GM18868 (cell line): ENCODE measurements around the gene NFRKB.
A peak's percentile ranks its signal among the peaks of the same experiment; 100 is the strongest.

Source experiments
- ATAC-seq: cut with Tn5 transposase; IDR thresholded peaks from one replicate; pipeline ENCODE4 v1.9.1; 2021; ENCODE audit warnings: mild to moderate bottlenecking, moderate library complexity; ENCODE audit not compliant: unreplicated experiment

The NFRKB gene

DNA sequence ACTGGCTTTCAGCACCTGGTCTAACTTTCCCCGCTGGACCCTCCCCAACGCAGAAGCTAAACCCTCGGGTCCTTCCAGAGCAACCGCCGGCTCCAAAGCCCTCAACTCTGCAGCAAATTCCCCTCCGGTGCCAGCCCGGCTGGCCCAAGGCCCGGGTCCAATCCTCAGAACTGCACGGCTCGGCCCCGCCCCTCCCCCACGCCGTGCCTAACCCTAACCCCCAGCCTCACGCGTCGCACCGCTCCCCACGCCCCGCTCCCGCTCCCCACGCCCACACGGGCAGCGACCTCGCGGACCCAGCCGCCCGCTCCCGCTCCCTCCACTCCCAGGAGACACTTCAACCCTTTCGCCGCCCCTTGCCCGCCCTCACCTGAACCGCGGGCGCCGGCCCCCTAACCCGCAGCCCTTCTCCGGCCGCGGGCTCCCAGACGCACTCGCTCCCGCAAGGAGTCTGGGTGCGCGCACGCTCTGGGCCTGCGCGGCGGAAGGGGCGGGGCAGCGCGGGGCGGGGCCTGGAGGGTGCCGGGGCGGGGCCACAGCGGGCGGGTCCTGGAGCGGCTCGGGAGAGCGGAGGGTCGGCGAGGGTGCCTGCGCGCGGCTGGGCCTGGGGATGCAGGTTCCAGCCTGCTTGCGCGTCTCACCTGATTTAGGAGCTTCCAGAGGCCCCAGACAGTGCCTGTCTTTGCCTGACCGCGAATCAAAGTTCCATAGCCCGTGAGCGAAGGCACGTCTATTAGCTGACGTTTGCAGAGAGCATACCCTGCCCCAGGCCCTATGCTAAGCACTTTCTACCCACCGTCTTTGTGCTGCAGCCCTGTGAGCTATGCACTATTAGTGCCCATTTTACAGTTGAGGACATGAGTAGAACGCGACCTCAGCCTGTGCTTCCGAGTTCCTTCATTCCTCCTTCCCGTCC, at the start of gene NFRKB:
NFRKB (minus strand) TSS at position 453 of the 916 bp plus-strand sequence. CDS start 2,729 bp downstream, outside the sequence.
- ATAC-seq = peak; percentile 94

DNA sequence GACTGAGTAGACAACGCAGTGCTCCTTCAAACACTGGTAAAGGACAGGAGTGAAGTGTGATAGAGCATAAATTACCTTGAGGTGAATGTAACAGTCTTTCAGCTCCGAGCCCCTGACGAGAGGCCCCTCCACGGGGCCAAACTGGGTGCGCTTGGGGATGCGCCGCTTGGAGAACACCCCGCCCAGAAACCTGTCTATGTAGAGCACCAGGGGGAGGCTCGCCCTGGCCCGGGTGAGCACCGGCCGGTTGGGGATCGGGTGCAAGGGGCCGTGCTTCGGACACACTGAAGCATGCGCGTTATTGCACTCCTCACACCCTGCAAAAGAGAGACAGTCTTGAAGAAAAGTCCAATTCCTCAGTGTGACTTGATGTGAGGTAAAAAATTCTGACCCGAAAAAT, 49.3 kb upstream of the NFRKB start:
- no peak for ATAC-seq

DNA sequence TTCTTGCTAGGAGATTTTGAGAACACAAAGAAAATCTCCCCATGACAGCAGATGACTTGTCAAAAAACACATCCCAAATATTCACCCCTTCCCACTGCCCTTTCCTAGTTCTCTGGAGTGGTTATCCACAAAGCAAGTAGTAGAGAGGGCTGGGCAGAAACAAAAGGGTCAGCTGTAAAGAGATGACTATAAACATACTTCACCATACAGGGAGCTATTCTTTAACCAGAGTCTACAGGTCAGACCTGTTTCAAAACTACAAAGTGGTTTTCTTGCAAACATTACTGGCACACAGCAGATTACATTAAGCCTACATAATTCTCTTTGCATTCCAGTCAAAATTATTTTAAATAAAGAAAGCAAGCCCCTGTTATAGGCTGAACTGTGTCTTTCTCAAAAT, 47.7 kb upstream of the NFRKB start:
- no peak for ATAC-seq

DNA sequence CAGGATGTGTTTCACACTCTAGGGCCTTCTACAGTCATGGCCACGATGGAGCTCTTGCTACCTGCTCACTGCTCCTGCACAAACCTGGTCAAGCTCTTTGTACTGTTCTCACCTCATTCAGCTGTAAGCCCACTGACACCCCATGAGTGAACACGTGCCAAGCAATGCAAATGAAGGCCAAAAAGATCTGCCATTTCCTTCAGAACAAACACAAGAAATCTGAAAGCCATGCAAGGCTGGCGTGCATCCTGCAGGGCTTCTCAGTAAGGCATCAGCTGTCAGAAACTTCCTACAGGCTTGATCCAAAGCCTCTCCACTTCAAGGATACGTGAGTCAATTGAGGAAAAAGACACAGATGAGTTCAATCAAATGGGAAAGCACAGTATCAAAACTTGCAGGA, 44.1 kb upstream of the NFRKB start:
- no peak for ATAC-seq

DNA sequence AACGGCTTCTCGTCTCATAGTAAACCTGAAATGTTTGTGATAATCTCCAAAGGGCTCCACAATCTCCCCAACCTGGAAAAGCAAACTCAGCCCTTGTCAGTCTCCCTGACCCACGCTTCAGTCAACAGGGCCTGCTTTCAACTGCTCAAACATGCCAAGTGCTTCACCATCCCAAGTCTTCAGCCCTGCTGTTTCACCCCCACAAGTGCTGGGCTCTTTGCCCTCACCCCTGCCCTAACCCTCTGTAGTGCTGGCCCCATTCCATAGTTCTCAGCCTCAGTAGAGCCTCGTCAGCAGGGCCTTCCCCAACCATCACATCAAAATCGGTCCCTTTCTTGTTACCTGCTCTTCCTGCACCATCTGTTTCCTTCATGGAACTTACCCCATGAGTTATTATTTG, 43.4 kb upstream of the NFRKB start:
- no peak for ATAC-seq

DNA sequence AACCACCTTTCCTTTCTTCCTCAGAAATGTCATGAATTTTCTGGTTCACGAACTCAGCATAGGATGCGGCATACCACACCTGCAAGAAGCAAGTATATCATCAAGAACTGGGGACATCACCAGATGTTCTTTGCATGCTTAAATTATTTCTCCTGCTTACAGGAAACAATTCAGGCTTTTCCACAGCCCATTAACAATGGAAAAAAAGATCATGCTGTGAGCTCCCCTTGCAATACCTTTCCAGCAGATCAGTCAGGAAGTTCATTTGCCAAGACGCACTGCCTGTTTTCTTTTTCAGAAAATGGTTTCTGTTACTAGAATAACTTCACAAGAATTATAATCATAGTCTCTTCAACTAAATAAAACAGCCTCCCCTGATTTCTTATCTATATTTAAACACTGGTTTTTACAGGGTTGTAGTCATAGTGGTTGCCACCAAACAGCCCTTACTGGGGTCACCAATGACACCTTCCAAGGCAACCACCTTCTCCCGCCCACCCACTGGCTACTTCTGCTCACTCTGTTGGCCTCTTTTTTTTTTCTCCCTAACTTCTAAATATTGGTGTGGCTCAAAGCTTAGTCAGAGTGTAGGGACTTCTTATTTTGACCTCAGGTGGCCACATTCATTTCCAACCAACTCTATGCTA, 42.3 kb upstream of the NFRKB start:
- no peak for ATAC-seq

DNA sequence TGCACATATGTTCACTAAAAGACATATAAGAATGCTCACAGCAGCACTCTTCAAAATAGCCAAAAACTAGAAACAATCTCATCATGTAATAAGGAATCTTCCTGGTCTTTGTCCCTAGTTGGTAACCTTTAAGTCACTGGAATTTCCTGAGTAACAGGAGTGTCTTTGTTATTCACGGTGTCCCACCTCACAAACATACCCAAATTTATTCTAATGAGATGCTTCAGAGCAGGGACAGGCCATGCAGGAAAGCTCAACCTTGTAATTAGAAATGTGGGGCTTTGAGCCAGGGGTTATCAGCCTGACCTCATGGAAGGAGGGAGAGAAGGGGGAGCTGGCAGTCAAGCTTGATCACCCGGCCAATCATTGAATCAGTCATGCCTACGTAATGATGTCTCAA, 40.3 kb upstream of the NFRKB start:
- ATAC-seq = no peak

DNA sequence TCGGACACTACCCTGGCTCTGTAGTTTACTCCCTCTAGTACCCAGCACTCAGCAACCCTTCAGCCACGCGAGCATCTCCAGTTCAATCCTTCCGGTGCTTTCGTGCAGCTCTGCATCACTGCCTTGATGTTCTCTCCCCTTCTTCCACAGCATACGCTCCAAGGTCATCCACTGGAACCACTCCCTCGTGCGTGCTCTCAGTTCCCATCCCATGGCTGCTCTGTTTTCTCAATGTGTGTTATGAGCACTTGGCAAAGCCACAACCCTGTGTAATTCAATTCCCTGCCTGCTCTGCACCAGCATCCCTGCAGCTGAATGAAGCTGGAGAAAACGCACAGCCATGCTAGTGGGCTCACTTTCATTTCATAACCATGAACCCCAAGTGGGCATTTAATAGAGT, 38.5 kb upstream of the NFRKB start:
- ATAC-seq = no peak

DNA sequence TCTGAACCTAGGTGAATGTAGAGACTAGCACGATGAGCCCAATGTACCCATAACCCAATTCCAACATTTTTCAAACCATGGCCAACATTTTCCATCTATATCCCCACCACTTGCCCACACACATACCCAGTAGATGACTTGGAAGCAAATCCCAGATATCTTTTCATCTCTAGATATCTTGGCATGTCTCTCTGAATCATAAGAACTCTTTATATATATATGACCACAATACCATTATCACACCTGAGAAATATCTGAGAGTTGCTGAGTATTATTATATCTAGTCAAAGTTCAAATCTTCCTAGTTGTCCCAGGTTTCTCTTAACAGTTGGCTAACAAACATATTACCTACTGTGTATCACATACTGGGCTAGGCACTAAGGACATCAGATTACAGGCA, 37.9 kb upstream of the NFRKB start:
- no peak for ATAC-seq

DNA sequence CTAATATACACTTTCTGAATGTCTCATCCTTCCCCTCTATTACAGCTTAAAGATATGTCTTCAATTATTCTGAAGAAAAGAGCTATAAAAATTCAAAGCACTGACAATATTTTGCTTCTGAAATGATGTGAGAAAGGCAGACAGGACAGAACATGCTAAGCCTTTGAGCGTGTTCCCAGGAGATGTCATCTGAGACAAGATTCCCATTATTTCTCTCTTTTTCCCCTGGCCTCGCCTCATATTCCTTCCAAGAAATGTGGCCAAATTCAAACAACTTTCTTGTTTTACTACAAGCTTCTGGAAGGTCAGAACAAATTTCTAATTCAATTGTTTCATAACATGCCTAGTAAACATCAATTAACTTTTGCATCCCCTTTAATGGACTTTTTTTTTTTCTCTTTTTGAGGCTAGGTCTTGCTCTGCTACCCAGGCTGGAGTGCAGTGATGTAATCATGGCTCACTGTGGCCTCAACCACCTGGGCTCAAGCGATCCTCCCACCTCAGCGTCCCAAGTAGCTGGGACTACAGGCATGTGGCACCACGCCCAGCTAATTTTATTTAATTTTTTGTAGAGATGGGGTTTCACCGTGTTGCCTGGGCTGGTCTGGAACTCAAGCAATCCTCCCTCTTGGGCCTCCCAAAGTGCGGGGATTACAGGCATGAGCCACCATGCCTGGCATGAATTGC, 37.1 kb upstream of the NFRKB start:
- ATAC-seq = no peak

DNA sequence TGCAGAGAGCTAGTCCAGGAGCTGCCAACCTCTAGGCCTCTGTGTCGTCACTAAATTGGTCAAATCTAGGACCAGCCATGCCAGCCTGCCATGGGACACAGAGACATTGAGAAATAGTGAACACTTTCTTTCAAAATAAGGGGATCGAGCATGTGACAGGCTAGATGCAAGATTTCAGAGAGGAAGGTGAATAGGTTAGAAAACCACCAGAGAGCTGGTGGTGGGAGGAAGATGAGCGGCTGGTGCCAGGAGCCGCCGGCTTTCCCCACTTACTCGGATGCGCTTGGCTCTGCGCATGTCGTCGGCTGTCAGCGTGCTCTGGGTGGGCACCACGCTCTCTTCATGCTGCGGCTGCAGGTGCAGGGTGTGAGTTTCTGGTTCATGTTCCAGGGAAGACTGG, 35.4 kb upstream of the NFRKB start:
- ATAC-seq = no peak

DNA sequence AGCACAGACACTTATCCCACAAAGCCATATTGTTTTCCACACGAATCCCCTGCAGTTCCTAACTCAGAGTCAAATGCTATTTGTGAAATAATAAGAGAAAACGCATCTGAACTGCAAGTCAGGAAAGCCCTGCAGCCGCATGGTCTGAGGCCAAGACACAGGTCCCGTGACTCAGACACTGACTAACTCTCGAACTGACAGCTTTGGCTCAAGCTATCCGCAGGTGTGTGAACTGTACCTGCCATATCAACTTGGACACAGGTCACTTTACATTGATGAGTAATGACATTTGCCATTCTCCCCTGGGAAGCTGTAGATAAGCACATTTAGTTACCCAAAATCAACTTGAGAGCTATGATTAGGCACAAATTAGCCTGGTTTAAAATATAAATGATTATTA, 34.9 kb upstream of the NFRKB start:
- no peak for ATAC-seq

DNA sequence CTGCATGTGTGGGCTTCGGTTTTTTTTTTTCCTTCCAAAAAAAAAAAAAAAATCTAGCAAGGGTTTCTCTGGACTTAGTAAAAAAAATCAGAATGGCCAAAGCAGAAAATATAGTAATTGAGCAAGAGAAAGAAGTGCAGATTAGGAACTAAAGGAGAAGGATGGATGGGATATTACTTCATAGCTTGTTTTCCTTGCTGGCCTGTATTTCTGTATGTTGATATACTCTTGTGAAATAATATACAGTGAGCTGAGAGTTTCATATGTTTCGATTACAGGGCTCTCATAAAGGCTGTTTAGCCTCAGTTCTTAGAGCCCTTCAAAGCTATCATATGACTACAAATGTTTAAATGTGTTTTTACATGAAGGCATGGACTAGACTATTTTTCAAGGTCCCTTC, 34.3 kb upstream of the NFRKB start:
- no peak for ATAC-seq

DNA sequence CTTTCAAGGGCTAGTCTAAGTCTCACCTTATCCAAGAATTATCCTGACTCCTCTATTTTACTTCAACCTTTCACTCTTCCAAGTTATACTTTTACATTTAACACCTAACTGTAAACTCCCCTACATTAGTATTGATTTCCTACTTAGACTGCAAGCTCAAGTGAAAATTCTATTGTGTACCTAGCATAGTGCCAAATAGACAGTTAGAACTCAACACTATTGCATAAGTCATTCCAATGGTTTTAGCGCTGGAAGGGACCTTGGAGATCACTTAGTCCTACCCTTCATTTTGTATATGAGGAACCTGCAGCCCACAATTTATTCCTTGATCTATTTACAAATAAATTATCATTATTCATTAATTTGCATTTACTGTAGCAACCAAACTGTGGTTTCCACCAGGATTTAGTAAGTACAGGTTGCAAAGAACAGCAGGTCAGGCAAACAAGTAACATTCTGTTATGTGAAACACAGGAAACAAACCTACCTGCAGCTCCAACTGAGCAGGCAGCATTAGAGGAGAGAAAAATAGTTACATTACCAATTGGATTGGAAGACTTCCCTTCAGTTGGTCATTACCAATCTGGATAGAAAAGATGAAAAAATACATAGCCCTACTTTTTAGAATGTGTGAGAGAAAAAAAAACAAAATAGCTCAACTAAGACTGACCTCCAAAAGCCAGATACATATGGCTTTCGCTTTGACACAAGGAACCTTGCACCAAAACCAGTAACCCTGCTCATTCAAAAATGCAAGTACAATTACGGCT, 33.7 kb upstream of the NFRKB start:
- no peak for ATAC-seq

DNA sequence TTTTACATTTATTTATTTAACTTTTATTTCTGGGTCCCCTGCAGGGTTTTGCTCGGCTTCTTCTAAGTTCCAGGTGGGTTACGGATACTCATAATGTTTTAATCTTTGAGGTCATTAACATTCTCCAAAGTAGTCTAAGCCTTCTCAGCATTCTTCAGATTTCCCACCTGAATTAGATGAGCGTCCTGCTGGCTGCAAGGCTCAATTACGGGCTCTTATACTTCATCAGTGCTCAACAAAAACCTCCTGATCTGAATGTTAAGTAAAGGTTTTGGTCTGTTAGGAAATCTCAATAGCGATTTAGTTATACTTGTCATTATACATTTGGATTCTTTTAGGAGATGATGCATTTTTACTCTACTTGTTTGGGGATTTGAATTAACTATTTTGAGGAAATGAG, 27.3 kb upstream of the NFRKB start:
- no peak for ATAC-seq

DNA sequence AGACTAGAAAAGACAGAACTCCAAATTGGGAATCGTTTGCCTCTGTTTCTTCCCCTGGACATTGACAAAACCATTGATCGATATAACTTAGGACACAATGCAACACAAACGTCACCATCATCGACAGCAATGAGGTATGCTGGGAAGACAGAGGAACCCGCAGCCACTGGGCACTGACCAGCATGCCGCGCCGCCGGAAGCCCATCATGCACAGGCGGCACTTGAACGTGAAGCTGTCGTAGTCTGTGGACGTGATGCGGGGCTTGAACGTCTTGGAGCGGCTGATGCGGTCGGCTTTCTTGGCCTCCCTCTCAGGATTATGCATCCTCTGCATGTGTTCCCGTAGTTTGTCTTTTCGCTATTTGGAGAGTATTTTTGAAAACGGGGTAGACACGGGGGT, 23.0 kb upstream of the NFRKB start:
- no peak for ATAC-seq

DNA sequence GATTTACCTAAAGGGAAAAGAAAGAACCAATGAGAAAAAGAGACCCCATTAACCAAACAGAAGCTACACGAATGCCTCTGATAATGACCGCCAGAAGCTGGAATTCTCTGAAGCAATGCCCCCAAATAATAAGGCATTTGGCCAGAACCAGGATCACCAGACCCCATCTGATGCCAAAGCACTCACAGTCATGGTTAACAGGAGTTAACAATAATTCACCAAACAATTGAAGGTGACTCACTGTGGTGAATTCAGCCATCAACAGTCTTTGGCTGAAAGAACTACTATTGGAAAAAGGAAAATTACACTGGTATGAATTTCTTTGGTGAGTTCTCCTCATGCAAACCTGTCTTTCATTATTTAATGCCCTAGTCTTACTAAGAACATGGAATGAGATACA, 21.9 kb upstream of the NFRKB start:
- ATAC-seq = no peak

DNA sequence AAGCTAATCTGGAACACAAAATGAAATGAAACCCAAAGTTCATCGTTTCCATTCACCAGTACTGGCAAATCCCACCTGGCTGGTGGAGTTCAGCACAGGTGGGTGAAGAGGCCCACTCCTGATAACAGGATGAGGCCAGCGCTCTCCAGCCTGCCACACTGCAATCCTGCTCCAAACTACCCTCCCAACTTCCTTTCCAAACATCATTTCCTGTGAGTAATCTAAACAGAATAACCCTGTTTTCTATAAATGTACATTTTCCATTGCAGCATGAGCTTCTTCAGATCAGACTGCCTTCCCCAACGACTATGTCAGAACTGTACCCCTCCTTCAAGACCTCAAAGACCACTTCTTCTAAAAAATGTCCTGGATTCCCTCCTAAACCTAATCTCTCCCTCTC, 15.9 kb upstream of the NFRKB start:
- ATAC-seq = no peak

DNA sequence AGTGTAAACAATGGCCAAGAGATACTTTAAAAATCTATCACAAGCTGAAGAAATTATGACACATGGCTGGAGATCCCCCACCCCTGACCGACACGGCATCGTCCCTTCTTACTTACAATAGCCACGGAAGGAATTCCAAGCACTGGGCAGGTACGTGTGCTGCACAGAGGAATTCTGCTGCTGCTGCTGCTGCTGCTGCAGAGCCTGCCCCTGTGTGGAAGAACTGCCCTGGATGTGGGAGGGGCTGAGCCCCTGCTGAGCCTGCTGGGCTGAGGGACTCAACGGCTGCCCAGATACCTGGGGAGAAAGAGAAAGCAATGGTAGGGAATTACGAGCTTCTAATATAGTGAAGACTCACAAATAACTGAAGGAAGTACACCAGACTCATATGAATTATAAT, 15.0 kb upstream of the NFRKB start:
- ATAC-seq = no peak

DNA sequence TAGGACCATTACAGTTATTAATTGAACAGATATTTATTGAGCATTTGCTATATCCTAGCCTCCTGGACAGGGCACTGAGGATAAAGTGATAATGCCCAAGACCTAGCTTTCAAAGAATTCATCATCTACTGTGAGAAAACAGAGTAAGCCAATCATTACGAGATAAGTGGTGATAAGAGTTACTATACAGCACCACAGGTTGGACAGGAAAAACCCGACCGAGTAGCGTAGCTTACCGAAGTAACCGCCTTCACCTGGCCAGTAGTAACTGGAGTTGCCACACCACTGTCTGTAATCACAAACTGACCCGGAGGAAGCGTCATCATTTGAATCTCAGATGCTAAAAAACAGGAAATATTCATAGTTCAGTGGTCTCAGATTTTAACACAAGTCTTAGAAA, 10.0 kb upstream of the NFRKB start:
- no peak for ATAC-seq

DNA sequence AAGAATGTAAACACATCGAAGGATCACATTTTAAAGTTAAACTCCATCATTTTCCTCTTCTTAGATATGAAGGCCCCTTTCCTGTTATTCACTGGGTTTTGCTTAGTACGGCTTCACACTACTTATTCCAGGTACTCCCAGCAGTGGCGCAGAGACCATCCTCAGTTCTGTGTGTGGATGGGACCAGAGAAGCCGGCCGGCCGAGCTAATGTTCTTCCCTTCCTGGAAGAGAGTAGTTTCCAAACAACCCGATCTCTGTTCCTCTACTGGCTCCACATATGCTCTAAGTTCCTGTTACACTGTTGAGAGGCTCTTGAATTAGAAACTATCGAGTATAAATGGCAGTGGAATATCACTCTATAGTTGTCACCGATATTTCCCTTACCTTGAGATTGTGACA, 684 bp upstream of the NFRKB start:
- ATAC-seq = no peak
